Panc1 (cell line): ENCODE results near the gene BIRC7.

ENCODE experiments used
- CTCF ChIP-seq: fragments of 450-650 bp; IDR thresholded peaks from 2 replicates; pipeline ENCODE4 v1.5.1; 2017; ENCODE audit warnings: mild to moderate bottlenecking
- POLR2AphosphoS5 ChIP-seq: IDR thresholded peaks from 2 replicates; pipeline ENCODE4 v1.6.1; 2012; ENCODE audit warnings: mild to moderate bottlenecking, low read depth, low read length, moderate library complexity
- REST ChIP-seq, 2 experiments: IDR thresholded peaks; 2 replicates each; pipeline ENCODE4 v1.6.1; 2011 to 2012; ENCODE audit warnings: low read depth in 2 of 2, control low read depth in 1 of 2, low read length in 1 of 2, mild to moderate bottlenecking in 1 of 2, moderate library complexity in 1 of 2; ENCODE audit not compliant: insufficient read depth in 1 of 2
- TCF7L2 ChIP-seq: IDR thresholded peaks from 2 replicates; pipeline ENCODE4 v1.6.1; 2011; ENCODE audit warnings: mild to moderate bottlenecking, low read depth, low read length, inconsistent platforms

- TF ChIP-seq CTCF, result no peak
- TF ChIP-seq TCF7L2, result no peak
- TF ChIP-seq REST (IDR thresholded peaks at IDR 0.05; ENCODE audit: insufficient read depth in 1 of 2, low read depth in 2 of 2, low read length in 1 of 2), result no peak
- TF ChIP-seq POLR2AphosphoS5, result no peak
Observed at GRCh38 chr20:63244468-63244867, 8.8 kb downstream of the BIRC7 start.
